GM19397 (cell line): ENCODE data around the gene RWDD3.

Experiments used
- ATAC-seq: cut with Tn5 transposase; IDR thresholded peaks from one replicate; pipeline ENCODE4 v1.9.1; 2021; ENCODE audit warnings: mild to moderate bottlenecking, moderate library complexity; ENCODE audit not compliant: unreplicated experiment

The RWDD3 gene

GRCh38 chr1:95281781-95282517 is 47.9 kb downstream of the RWDD3 start:
- no peak for ATAC-seq

GRCh38 chr1:95282518-95282895 is 48.5 kb downstream of the RWDD3 start:
- ATAC-seq = no peak

GRCh38 chr1:95284420-95284819 is 50.4 kb downstream of the RWDD3 start:
- no peak for ATAC-seq

GRCh38 chr1:95286479-95286878 is 52.5 kb downstream of the RWDD3 start:
- ATAC-seq = no peak

- ATAC-seq = no peak
These were observed 53.1 kb downstream of the RWDD3 start for GRCh38 chr1:95287081-95287480.

- no peak for ATAC-seq
These were observed 53.8 kb downstream of the RWDD3 start for GRCh38 chr1:95287825-95288224.
